HG02973 (cell line): Measurements from ENCODE around the gene KIAA1755.

ENCODE experiments used
- ATAC-seq: cut with Tn5 transposase; IDR thresholded peaks from one replicate; pipeline ENCODE4 v1.9.1; 2021; ENCODE audit warnings: moderate library complexity; ENCODE audit not compliant: unreplicated experiment

The KIAA1755 gene

DNA sequence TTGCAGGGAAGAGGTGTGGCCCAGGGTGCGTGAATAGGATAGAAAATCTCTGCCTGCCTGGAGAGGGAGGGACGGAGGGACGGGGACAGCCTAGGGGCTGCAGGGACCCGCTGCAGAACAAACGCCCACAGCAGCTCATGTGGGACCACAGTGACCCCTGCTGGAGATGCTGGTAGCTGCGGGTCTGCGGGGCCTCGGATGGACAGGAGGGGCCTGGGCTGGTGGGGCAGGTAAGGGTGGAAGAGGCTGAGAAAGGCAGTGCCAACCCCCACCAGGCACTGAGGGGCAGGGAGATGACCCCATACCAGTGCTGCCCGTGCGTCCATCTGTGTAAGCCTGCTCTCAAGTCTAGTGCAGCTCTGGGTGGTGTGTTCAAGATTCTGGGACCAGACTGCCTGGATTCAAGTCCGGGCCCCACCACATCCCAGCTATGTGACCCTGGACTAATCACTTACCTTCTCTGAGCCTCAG lies 39.4 kb downstream of the KIAA1755 start:
- no peak for ATAC-seq

GRCh38 chr20:38220587-38221118 lies 39.9 kb downstream of the KIAA1755 start:
- no peak for ATAC-seq

DNA sequence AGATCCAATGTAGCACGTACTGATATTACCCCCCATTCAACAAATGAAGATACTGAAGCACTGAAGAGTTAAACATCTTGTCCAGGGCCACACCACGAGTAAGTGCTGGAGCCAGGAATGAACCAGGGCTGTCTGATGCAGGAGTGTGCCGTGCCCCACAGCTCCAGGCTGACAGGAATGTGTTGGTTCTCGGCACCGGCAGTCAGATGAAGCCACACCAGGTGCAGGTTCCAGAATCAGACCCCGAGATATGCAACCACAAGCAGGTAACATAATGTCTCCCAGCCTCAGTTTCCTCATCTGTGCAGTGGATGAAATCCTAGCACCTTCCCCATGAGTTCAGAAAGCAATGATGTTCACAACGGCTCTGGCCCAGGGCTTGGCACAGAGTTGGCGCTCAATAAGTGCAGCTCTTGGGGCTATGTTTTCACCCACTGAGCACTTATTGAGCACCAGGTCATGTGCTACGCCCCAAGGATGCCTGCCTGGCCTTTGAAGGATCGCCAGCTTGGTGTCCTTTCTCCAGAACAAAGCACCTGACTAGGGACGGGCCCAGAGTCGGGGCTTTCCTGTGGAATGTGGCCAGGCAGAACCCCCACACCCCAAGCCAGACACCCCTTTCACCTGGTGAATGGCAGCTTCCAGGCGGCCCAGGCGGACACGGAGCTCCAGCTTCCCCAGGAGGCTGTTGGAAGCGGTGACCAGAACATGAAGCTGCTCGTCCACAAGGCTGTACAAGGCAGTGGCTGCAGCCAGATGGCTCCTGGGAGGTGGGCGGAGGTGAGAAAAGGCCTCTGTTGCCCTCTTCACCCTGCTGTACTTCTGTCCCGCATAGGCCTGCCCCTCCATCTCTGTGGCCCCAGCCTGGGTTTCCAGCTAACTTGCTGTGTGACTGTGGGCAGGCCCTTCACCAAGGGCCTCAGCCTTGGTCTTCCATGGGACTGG lies 41.3 kb downstream of the KIAA1755 start:
- ATAC-seq: no peak

- ATAC-seq: no peak
Observed at GRCh38 chr20:38218566-38218885, 42.0 kb downstream of the KIAA1755 start.

DNA sequence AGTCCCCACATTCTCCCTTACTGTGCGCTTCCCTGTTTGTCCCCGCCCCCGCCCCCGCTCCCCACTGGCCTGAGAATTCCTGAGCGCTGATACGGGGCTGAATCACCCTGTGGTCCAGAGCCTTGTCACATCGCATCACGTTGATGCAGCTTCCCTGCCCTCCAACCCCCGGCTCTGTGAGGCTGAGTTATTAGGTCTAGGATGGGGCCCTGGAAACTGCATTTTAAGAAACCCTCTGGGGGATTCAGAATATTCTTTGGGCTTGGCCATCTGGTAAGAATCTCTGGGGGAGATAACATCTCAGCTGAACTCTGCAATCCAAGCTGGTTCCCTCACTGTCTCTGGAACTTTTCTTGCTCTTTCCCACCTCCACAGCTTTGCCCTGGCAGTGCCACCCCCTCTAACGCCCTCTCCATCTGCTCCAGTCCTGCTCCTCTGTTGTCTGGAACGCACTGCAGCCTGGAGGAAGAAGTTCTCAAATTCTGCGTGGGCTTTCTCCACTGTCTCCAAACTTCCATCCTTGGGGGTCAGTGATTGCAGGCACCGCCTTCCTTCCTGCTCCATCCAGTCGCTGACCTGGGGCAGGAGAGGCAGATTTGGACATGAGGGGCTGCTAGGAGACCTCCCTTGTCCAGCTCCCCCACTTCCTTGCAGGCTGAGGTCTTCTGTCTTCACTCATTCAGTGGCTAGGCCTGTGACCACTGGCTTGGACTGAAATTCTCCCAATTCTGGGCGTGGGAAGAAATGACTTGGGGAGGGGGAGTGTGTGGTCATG lies 42.6 kb downstream of the KIAA1755 start:
- ATAC-seq: no peak

GRCh38 chr20:38216746-38217595 lies 43.6 kb downstream of the KIAA1755 start:
- no peak for ATAC-seq

DNA sequence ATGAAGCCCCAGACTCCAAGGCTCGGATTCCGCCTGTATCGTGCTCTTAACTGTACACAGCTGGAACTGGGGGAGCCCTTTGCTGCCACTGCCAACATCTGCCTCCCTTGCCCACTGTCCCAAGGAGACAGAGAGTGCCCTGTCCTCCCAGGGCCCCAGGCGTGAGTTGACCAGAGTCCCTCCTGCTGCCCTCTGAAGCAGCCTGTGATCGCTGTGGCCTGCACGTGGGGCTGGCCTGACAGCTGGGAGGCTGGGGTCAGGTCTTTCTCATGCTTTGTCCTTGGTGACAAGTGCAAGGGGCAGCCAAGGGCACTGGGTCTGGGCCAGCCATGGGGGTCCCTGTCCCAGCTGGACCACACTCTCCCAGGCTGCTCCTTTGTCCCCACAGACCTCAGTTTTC lies 44.3 kb downstream of the KIAA1755 start:
- no peak for ATAC-seq

GRCh38 chr20:38215194-38216182 lies 45.0 kb downstream of the KIAA1755 start:
- no peak for ATAC-seq

- ATAC-seq: no peak
Observed at GRCh38 chr20:38214256-38215193, 46.0 kb downstream of the KIAA1755 start.

DNA sequence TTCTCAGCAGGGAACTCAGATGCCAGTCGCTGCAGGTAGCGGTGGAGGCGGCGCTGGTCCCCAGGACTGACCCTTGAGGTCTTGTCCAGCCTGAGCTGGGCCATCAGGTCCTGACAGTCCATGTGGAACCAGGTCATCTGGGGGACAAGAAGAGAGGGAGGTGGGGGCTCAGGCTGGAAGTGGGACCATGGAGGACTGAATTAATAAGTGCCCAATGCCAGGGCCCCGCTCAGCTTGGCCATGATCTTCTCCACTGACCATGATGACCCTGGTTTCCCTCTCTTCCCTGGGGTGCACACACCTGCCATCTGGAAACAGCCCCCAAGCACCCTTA lies 47.0 kb downstream of the KIAA1755 start:
- no peak for ATAC-seq

GRCh38 chr20:38212806-38213606 lies 47.5 kb downstream of the KIAA1755 start:
- no peak for ATAC-seq

DNA sequence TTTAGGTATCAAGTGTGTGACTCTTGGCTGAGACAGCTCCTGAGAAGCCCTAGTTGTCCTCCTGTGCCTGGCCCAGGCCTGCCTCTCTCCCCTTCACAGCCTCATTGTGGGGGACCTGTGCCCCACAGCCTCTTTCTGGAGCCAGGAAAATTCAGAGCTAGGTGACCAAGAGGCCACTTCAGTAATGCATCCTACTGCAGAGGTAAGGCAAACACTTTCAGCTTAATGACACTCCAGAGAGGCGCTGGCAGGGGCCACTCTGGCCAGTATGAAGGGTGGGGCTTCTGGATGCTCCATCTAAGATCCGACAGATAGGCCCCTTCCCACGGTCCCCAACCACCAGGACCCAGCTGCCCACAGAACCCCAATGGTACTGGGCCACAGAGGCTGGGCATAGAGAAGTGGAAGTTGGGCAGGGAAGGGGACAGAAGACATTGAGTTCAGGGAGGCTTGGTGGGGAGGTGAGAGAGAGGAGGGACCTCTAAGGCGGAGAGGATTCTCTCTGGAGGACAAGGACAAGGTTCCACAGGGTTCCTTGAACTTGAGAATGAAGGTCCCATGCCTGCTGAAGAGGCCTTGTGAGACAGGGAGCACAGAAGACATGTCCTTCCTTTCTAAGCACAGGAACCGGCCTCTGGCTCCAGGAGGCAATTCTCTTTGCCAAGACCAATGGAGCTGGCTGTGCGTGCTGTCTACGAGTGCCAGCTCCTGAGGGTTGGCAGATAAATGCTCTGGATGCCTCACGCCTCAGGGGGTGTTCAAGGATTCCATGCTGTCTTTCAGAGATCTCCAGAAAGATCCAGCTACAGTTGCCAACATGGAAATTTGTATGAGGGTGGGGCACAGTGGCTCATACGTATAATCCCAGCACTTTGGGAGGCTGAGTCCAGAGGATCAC lies 49.1 kb downstream of the KIAA1755 start:
- no peak for ATAC-seq

- ATAC-seq: no peak
Observed at GRCh38 chr20:38210741-38211140, 49.8 kb downstream of the KIAA1755 start.

- ATAC-seq: no peak
Observed at GRCh38 chr20:38209736-38210405, 50.7 kb downstream of the KIAA1755 start.

- no peak for ATAC-seq
Observed at GRCh38 chr20:38209054-38209675, 51.4 kb downstream of the KIAA1755 start.

- ATAC-seq: no peak
Observed at GRCh38 chr20:38208523-38208922, 52.0 kb downstream of the KIAA1755 start.
